ENCODE measurements around the gene MTRF1L.
"Not testable (repeated sequence)": the region's sequence is repeated elsewhere in the genome, so short reads cannot be mapped to it uniquely, and the experiment has no call there.

The MTRF1L gene

DNA sequence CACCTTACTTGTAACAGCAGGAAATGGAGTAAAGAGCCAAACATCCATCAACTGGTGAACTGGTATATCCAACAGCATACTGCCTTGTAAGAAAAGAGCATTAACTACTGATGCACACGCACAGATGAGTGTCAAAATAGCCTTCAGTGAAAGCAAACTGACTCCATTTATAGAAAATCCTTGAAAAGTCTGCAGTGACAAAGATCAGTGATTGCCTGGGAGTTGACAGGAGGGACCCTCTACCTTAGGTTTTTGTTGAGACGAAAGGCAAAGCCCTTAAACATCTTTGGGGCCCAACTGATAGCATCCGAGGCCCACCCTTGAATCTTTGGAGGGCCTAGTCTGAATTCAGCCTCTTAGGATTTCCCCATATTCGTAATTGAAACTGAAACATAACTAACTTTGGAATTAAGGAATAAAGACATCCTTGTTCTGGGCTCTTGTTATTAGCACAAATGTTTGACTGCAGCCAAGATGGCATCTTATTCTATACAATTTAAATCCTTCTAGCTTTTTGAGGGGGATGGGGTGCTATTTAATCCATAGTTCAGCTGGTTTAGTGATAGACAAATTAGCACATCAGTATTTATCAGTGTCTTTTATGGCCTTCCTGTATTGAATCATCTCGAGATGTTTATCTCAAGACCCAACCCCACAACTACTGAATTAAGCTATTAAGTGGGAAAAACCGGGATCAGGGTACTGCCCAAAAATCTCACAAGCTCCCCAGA lies 32.7 kb downstream of the MTRF1L start:
- DNase-seq, result no peak

DNA sequence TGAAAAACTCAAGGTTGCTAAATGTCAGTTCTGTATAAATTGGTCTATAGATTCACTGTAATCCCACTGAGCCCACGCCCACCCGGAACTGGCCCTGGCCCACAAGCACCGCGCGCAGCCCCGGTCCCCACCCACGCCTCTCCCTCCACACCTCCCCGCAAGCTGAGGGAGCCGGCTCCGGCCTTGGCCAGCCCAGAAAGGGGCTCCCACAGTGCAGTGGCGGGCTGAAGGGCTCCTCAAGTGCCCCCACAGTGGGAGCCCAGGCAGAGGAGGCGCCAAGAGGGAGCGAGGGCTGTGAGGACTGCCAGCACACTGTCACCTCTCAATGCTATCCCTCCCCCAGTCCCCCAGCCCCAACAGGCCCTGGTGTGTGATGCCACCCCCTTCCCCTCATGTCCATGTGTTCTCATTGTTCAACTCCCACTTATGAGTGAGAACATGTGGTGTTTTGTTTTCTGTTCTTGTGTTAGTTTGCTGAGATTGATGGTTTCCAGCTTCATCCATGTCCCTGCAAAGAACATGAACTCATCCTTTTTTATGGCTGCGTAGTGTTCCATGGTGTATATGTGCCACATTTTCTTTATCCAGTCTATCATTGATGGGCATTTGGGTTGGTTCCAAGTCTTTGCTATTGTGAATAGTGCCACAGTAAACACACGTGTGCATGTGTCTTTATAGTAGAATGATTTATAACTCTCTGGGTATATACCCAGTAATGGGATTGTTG lies 36.2 kb downstream of the MTRF1L start:
- not testable (repeated sequence) for DNase-seq

DNA sequence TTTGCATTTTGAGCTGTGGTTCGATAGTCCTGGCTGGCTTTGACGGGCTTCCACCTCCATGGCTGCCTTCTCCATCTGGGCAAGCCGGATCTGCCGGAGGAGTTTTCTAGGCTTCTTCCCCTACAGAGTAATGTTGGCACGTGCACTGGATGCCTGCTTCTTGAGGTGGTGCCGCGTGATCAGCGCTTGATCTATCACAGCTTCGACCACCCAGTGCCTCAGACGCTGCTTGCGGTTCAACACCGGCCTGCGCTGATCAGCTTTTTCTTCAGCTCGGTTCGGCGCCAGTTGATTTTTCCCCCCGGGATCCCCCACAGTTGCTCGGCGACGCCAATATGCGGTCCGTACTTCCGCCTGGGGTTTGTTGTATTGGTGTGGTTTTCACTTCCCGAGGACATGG lies 43.2 kb downstream of the MTRF1L start:
- no peak for DNase-seq

- DNase-seq, result no peak
These were observed 44.7 kb downstream of the MTRF1L start for GRCh38 chr6:152957796-152958195.

DNA sequence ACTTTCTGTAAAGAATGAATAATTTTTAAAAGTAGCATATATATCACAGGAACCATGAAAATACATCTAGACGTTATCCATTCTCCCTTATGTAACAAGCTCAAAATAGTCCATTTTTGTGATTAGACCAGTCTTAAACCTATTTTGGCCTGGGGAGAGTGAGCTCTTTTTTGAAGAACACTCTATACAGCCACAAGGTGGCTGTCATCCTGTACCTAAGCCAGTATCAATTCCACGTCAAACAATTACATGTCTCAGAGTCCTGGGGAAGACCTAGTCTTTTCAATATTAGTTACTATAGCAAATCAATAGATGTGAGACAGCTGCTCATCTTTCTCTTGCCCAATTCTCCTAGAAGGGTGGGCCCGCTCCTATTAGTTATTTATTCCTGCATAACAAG lies 48.1 kb downstream of the MTRF1L start:
- DNase-seq, result no peak

DNA sequence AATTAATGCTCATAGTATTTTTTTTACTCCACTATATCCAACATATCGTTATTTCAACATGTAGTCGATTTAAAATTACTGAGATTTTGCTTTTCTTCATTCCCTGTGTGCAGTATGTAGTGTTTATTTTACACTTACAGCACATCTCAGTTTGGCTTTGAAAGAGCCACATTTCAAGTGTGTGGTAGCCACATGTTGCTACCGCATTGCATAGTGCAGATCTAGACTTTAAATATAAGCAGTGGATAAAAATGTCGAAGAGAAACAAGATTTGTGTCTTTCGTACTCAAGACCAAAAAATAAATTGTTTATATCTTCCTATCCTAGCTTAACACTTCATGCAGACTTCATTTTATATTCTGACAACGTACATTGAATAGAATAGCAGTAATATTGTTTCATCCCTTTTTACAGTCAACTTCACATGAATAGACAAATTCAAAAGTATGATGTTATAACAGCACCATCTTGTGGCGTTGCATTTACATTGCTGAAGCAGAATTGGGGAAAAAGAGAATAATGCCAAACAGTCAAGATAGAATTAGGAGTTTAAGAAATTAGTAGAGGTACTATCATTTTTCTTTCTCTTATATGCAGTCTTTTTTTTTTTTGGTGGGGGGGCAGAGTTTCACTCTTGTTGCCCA lies 49.5 kb downstream of the MTRF1L start:
- peak in 1 of 2 donors; percentile 29 for DNase-seq

DNA sequence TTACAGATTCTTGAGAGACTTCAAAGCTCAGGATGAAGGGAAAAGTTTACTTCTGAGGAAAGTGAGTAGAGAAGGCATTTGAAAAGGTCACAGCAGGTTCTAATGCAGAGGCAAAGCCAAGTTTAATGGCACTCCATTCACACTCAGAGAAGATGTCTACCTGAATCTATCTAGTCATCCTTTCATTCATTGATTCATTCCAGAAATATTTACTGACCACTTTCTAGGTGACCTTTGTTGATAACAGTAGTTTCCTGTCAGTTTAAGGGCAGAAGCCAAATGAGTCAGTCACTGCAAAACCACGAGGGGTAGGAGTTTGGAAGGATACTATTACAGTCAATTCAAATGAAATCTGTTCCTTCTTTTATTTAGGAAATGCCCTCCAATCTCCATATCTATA lies 50.5 kb downstream of the MTRF1L start:
- no peak for DNase-seq

DNA sequence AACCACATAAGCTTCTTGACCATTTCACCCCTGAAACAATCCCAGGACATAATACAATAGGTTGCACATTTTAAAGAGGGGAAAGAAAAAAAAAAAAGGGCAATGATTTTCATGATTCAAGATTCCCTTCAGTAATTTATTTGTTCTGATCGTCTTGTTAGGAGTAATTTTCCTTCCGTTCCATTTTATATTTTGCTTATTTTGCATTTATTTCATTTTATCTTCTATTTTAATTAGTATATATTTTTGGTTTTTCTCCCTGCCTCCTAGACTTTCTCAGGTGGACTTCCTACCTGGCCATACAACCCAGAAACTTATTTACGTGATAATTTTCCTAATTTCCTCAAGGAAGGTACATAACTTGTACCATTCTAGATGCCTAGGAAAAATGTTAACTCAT lies 52.3 kb downstream of the MTRF1L start:
- no peak for DNase-seq

GRCh38 chr6:152948150-152948768 lies 54.2 kb downstream of the MTRF1L start:
- peak; percentile 26 to 34 for DNase-seq

GRCh38 chr6:152946995-152947394 lies 55.5 kb downstream of the MTRF1L start:
- no peak for DNase-seq

GRCh38 chr6:152946484-152946883 lies 56.0 kb downstream of the MTRF1L start:
- DNase-seq, result no peak

DNA sequence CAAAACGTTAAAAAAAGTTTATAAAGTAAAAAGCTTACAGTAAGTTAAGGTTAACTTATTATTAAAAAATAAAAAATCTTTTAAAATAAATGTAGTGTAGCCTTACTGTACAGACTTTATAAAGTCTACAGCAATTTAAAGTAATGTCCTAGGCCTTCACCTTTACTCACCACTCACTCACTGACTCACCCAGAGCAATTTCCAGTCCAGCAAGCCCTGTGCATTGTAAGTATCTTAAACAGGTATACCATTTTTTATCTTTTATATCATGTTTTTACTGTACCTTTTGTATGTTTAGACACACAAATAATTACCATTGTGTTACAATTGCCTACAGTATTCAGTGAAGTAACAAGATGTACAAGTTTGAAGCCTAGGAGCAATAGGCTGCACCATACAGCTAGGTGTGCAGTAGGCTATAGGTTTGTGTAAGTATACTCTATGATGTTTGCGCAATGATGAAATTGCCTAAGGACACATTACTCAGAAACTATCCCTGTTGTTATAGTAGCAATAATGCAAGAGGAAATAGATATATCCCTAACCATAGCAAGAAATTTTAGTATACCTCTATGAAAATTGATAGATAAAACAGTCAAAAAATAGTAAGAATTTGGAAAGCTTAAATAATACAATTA lies 59.1 kb downstream of the MTRF1L start:
- DNase-seq, result peak in 1 of 2 donors; percentile 17

GRCh38 chr6:152942319-152942869 lies 60.1 kb downstream of the MTRF1L start:
- no peak for DNase-seq

DNA sequence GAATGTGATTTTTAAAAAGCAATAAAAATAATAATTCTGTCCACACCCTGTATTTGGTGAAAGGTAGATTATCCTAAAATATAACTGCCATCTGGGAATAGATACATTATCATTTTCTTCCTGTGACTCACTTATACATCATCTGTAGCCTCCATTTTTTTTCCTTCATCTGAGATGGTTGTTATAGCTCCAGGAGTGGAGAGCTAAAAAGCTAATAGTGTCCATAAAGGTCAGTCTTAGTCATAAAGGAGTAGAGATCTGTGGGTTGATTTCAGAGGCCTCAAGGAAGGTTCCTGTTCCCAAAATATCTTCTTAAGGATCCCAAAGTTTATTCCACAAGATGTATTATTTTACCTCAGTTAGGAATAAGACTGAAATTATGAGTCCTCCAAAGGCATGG lies 60.8 kb downstream of the MTRF1L start:
- DNase-seq, result no peak

All from inflammatory macrophage (primary cell).